ENCODE data around the gene PALD1.

The PALD1 gene

DNA sequence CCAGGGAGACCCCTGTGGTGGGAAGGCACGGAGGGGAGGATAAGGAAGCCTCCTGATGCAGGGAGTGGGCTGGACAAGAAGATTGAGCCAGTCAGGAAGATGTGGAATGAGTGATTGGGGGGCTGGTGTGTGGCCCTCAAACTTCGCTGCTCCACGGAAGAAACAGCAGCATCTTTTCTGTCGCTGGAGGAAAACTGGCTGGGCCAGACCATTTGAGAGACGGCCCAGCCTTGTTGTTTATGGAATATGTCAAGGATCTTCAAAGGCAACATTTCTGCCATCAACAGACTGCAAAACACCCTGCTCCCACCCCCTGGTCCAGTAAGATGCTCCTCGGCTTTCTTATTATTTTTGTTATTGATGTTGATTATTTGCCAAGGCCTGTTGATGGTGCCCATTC is 29.4 kb downstream of the PALD1 start:
- no peak for DNase-seq

DNA sequence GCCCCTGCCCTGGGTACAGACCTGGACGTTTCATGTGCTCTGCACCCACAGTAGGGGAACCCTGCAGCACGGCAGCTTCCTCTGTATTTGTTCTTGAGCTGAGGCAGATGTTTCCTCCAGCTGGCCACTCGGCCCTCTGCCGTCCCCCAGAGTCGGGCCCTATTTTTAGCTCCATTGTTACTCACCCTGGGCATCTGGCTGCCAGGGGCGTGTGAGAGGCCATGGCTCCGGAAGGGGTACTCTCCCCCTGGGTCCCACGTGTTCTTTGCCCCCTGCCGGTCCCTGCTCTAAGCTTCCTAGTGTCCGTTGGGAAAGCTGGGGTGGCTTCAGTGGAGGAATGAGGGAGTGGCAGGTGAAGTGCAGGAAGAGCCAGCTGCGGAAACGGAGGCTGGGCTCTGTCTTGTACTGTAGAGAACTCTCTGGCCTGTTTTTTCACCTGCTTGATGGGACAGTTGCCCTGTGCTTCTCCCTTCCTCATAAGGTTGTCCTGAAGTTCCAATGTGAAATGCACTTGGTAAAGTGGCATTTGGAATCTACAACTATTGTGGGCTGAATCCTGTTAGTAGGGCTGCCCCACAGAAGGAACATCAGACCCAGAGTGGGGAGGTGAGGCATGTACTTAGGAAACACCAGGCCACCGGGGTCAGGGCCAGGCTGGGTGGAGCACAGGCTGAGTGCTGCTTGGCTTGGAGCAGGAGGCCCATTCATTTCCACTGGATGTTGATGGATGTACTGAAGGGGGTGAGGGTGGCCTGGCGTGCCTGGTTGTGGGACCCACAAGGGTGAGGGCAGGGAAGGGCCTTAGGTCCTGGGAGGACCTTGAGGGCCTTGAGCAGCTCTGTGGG is 30.6 kb downstream of the PALD1 start:
- DNase-seq: peak; percentile 68

DNA sequence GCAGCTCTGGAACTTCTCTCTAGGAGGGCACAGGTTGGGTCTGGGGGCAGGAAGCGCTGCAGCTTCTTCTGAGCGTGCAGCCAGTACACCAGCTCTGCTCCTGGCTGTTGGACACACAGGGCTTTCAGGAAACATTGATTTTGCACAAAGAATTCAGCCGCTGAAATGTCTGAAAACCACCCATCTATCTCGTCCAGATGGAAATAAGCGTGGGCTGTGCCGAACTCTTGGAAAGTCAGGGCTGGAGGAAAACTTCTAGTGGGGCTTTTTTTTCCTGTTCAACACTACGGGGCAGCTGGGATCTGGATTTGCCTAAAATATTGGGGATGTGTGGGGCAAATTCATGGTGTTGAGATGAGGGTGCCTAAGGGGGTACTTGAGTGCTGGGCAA is 31.2 kb downstream of the PALD1 start:
- no peak for DNase-seq

DNA sequence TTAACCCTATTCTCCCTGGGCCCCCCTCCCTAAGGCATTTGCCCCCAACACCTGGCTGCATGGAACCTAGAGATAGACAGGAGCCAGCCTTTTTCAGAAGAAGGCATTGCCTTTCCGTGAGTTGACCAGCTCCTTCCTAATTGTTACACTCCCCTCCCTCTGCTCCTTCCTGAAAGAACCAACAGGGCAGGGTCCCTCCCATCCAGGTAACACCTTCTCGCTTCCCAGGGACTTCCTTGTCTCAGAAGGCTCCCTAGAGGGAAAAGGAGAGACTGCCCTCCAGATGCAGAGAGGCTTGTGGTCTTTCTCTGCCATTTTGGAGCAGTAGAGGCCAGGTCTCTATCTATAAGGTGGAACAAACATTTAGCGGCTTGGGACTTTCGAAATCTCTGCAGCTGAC is 31.9 kb downstream of the PALD1 start:
- no peak for DNase-seq

DNA sequence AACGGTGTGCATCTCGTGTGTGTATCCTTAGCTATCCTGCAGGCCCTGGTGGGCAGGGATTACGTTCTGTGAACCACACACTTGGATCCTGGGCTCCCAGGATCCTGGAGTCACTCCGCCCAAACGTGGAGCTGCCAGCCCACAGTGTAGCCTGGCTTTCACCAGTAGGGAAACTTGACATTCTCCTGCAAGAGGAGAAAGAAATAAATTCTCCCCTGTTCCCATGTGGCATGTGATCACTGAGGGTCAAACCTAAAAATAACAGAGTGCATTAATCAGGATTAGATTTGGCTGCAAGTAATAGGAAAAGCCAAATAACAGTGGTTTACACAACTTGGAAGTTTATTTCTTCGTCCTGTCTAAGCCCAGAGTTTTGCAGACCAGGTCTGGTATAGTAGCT is 32.3 kb downstream of the PALD1 start:
- no peak for DNase-seq

DNA sequence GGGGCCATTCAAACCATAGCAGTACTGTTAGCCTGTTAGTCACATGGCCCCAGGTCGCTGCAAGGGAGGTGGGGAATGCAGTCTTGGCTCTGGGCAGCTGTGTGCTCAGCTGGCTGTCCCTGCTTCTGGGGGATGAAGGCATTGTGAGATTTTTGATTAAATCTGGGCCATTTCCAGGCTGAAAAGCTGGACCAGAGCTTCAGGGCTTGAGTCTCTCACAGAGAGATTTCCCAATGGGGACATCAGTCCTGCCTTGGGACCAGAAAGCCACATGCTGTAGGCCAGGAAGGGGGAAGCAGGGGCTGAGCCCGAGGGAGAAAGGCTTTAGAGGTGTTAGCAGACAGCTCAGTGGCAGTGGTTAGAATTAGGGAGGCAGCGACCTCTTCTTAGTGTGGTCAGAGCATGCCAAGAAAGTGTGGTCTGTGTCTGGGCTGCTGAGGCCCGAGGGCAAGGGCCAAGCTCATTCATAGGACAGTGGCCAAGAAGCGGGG is 33.6 kb downstream of the PALD1 start:
- DNase-seq: no peak

DNA sequence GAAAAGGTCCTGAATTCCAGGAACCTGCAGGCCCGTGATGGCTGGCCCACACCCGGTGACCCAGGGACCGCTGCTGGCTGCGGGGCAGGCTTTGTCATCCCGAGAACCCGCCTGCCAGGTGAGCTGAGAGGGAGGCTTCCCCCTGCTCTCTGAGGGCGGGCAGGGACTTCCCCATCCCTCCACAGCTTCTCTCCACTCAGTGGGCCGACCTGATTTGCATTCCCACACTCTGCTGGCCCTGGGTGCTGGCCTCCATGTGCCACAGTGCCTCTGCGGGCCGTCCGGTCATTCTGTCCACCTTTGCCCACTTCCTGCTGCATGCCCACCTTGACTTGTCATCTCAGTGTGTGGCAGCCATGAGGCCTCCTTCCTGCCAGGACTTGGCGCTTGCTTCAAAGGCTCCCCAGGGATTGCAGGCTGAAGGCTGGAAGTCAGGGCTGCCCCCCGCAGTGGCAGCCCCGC is 35.3 kb downstream of the PALD1 start:
- DNase-seq: no peak

DNA sequence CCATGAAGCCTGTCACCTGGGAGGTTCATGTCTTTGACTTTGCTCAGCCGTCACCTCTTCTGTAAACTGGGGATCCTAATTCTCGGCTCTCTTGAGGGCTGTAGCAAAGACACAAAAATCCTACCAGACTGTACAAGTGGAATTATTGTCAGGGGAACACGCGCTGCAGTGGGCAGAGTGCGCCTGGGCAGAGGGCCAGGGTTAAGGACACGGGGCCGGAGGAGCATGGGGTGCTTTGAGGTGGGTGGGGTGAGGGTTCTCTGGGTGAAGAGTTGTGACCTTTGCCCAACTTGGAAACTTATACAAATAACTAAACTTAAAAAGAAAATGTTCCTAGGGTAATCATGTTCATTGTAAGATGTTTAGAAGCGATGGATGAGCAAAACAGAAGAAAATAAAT is 36.0 kb downstream of the PALD1 start:
- DNase-seq: no peak

DNA sequence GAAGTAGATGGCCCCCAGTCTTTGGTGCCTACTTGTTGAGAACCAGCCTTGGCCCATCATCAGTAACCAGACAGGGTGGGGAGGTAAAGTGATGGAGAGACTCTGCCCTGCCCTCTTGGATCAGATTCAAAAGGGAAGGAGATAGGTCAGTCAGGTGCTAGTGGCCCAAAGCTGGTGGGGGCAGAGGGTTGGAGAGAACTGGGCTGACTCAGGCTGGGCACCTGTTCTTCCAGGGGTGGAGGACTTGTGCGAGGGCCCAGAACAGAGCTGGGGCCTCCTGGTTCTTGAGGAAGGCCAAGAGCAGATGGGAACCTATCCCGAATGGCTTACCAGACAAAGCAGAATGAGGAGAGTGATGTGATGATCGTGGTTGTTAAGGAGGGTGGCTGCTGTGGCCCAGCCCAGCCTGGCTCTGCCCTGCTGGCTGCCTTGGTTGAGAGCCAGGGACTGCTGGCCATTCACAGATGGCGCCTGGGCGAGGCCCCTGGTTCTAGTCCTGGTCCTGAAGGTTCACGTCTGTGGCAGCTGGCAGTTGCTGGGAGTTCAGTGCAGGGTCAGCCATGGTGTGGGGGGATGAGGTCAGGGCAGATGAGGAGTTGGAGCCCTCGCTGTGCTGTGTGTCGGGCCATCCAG is 36.6 kb downstream of the PALD1 start:
- no peak for DNase-seq

DNA sequence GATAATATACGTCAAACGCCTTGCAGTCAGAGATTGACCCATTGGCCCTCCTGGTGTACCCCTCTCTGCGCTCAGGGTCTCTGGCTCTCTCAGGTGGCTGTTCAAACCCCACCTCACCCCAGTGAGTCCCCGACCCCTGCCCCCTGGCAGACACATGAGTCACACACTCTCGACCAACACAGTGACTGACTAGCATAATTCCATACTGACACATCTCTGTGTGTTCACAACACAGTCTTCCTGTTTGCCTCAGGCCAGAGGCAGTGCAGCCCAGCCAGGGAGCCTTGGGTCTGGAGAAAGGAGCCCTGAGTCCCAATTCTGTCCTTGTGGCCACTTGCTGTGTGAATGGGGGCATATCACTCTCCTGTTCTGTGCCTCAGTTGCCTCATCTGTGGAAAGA is 40.1 kb downstream of the PALD1 start:
- no peak for DNase-seq

DNA sequence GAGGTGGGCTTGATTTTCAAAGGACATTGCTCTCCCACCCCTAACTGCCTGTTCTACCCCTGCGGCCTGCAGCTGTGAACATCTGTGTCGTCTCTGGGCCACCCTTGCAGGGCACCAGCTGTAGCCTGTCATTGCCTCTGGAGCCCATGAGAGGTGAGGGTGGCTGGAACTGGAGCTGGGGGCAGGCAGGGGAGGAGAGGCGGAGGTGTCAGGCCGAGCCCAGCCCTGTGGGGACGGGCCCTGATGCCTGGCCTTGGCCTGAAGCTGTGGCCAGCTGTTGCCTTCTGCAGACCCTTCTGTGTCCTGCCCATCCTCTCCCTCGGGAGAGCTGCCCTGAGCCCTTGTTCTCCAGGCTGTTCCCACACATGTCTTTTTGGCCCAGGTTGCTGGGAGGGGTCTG is 44.5 kb downstream of the PALD1 start:
- no peak for DNase-seq

DNA sequence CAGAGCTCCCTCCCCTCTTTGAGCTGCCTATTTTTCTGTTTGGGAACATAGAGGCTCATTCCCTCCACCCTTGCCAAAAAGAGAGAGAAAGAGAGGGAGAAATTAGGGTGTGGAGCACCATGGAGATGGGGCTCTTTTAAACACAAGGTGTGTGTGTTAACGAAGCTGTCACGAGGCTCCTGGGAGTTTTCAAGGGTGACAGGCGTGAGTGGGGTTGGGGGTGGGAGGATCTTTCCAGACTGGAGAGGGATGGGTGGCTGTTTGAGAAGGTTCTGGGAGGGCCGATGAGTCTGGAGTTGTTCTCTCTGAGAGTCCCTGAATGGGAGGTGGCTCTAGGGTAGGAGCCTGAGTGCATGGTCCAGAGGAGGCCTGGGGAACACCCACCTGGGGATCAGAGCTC is 45.0 kb downstream of the PALD1 start:
- DNase-seq: no peak

DNA sequence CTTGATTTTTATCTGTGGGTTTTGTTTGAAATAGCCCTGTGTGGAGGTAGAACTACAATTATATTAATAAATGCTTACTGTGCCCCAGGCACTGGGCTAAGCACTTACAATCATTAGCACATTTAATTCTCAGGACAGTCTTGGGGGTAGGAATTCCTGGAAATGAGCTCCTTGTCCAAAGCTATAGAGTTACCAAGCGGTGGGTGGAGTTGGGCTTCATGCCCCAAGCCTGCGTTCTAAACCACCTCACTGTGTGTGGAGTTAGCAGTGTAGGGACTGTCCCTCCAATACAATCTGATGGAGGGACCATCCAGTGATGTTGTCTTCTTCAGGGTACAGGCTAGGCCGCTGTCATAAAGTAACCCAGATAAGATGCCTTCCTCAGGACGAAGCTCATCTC is 49.7 kb downstream of the PALD1 start:
- DNase-seq: no peak

DNA sequence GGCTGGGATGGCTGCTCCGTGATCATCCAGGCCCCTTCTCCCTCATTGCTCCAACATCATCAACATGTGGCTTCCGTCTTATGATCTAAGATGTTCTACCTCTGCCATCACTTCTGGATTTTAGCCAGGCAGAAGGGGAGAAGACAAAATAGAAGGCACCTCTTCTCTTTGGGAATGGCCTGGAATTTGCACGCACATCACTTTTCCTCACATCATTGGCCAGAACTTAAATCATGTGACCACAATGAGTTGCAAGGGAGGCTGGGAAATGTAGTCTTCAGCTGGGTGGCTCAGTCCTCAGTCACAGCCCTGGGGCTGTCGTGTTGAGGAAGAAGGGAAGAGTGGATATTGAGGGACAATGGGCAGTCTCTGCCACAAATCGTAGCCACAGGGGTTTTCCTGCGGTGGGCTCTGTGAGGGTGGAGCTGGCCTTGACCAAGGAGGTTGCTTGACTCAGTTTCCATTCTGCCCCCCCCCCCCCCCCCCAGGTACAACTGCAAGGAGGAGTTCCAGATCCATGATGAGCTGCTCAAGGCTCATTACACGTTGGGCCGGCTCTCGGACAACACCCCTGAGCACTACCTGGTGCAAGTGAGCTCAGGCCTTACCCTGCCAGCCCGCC is 50.3 kb downstream of the PALD1 start:
- DNase-seq: no peak

DNA sequence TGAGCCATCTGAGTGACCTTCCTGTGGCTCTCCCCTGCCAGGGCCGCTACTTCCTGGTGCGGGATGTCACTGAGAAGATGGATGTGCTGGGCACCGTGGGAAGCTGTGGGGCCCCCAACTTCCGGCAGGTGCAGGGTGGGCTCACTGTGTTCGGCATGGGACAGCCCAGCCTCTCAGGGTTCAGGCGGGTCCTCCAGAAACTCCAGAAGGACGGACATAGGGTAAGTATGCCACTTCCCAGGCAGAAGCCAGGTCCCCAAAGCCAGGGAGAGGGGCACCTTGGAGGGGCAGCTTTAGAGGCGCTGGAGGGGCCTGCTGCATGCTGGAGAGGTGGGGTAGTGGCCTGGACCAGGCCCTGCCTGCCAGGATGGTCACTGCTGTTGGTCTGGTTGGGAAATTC is 51.3 kb downstream of the PALD1 start:
- DNase-seq: no peak

DNA sequence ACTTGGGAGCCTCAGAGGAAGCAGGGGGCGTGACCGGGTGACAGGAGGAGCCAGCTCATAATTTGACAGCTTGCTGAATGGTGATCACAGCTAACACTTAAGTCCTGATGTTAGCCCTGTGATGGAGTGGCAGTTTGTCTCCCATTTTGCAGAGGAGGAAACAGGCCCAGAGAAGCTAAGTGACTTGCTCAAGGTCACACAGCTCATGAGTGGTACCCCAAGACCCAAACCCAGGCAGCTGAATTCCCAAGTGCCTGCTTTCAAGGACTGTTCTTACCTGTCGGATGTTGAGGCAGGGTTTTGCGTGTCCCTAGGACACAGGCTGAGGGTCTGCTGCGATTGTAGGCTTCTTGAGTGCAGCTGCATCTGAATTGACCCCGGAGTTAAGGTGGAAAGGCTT is 51.7 kb downstream of the PALD1 start:
- DNase-seq: no peak

DNA sequence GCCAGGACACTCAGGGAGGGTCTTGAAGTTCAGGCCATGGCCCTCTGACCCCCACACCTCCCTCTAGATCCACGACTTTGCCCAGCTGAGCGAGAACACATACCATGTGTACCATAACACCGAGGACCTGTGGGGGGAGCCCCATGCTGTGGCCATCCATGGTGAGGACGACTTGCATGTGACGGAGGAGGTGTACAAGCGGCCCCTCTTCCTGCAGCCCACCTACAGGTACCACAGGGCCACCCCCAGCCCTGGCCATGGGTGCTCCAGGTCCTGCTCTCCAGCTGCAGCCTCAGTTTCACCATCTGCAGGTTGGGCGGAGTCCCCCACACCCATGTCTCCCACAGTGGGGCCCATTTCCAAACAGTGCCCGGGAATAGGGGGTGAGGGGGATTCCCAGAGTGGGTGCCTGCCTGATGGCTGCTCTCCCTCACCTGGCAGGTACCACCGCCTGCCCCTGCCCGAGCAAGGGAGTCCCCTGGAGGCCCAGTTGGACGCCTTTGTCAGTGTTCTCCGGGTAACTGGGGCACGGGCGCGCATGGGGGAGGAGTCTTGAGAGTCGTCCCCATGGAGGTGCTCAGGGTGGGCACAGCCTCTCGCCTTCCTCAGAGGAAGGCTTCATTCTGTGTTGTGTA is 54.1 kb downstream of the PALD1 start:
- no peak for DNase-seq

DNA sequence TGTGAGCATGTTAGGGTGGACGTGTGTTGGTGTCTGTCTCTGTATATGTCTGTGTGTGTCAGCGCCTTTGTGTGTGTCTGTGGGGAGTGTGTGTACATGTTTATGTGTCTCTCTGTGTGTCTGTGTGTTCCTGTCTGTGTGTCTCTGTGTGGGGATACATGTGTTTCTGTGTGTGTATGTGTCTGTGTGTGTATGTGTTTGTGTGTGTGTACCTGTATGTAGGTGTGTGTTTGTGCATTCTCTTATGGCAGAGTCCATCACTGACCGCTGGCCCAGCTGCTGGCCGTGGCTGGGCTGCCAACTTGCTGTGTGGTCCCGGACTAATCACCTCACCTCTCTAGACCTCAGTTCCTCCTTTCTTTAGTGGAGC is 54.6 kb downstream of the PALD1 start:
- no peak for DNase-seq

DNA sequence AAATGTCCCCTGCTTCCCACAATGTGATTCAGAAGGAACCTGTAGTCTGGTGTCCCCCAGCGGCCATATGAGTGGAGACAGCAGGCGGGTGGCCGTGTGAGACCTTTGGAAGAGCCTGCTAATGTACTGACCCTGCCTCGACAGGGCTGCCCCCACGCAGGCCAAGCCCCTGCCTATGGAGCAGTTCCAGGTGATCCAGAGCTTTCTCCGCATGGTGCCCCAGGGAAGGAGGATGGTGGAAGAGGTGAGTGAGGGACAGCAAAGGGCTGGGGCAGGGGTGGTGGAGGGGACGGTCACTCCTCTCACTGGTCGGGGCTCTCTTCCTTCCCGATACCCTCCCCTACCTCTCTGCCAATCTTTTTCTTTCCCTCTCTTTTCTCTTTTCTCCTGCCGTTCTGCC is 55.7 kb downstream of the PALD1 start:
- DNase-seq: no peak

DNA sequence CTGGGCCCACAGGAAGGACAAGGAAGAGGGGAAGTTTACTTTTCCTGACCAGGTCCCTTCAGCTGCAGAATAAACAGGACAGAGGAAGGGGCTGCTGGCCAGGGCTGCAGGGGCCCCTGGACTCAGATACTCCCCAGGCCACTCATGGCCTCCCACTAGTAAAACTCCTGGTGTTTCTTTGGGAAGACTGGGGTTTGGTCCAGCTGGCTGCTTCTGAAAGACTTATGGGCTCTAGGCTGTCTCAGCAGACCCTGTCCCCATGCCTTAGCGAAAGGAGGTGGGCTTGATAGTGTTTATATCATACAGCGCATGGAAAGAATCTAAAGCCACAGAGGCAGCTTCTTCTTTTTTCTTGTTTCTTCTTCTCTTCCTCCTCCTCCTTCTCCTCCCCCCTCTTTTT is 56.4 kb downstream of the PALD1 start:
- DNase-seq: no peak

DNA sequence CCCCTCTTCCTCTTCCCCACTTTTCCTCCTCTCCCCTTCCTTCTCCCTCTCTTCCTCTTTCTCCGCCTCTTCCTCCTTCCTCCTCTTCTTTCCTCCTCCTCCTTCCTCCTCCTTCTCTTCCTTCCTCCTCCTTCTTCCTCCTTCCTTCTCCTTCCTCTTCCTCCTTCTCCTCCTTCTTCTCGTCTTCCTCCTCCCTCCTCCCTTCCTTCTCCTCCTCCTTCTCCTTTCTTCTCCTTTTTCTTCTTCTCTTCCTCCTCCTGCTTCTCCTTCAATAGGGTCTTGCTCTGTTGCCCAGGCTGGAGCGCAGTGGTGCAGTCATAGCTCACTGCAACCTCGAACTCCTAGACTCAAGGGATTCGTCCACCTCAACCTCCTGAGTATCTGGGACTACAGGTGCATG is 56.9 kb downstream of the PALD1 start:
- no peak for DNase-seq

DNA sequence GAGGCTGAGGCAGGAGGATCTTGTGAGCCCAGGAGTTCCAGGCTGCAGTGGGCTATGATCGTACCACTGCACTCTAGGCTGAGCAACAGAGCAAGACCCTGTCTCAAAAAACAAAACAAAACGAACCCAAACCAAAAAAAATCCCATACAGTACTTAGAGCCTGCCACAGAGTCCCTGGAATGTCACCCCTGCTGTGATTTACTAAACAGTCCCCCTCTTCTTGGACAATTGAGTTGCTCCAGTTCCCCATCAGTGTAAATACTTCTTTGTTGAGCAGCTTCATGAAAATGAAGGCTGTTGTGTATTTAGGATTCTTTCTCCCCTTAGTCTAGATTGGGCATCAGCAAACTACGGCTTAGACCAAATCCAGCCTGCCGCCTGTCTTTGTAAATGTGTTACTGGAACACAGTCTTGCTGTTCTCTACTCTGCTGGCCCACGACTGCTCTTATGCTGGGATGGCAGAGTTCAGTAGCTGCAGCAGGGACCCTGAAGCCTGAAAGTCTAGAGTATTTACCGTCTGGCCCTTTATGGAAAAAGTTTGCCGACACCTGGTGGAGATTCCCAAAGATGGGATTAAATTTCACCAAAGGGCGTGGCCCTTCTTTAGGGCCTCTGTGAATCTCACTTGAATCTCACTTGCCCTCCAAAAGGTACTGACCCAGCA is 57.8 kb downstream of the PALD1 start:
- no peak for DNase-seq
